ENCODE data around the gene FJX1. TPM values are rescaled to one million over a fixed set of nuclear protein-coding genes. Genes with fewer than 3 reads are reported as not detected.

The FJX1 gene
- total RNA-seq, 1 donor from 2014 or later, result 0.73 TPM

DNA sequence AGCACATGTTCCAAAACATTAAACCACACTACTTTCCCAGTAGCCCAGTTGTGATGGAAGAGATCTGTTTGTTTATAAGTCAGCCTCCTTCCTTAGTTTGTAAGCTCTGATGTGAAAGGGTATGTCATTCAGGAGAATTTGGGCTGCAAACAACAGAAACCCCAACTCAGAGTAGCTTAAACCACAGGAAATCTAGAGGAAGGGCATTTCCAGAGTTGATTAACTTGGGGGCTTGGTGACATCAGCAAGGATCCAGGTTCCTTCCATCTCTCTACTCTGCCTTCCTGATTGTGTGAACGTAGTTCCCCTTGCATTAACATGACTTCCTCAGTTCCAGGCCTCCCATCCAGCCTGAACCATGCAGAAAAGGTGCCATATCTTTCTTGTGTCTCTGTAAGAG is 6.5 kb upstream of the FJX1 start:
- Mint-ChIP-seq H3K36me3 (ENCODE audit: low read depth) (no peaks in the 10 kb centered on the region), H3K27ac (no peak overlapping the region), H3K27me3 (peaks cover 31% of the 10 kb centered on the region), H3K4me1 (no peaks in the 10 kb centered on the region), H3K4me3 (no peak overlapping the region), H3K9me3 (no peaks in the 10 kb centered on the region)
- DNase-seq (no peak), ATAC-seq (ENCODE audit: low read depth) (no peak)
- TF ChIP-seq CTCF (IDR thresholded peaks at IDR 0.05), result no peak
- intact Hi-C loops (cut with micrococcal nuclease), result no loop called here
- CTCF ChIA-PET, result interaction anchor here (1.1 kb wide), 1 partner anchor 210 kb away, joined by 3 read pairs; no protein-coding TSS in a partner anchor
- POLR2A ChIA-PET, result no interaction called here

DNA sequence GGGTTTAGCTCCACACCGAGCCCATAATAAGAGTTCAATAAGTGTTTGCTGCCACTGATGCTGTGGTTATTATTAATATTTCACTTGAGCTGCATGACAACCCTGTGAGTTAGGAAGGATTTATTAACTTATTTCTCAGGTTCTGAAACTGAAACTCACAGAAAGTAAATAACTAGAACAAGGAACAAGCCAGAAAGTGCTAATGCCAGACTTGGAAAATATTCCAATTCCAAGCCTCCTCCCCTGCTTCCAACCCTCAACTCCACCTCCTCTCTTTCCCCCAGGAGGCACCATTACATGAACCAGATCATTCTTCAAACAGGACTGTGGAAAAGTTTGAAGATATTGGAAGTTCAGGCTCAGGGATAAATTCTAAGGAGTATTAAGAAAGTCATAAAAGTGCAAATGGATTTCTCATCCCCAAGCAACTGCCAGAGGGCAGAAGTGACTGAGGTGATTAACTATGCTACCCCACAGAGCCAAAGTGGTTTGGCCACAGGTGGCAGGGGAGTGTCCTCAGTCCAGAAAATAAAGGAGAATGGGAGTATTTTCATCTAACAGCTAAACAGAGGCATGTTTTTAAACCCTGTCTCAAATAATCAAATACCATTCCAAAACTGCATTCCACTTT is 3.2 kb upstream of the FJX1 start:
- DNase-seq (no peak), ATAC-seq (ENCODE audit: low read depth) (no peak)
- H3K9me3 Mint-ChIP-seq, result no peaks in the 10 kb centered on the region
- ChIA-PET CTCF (interaction anchor here (1.1 to 2.9 kb wide), 5 partner anchors 207 to 863 kb away, joined by 3 to 39 read pairs (median 12); no protein-coding TSS in a partner anchor), POLR2A (no interaction called here)
- TF ChIP-seq CTCF (IDR thresholded peaks at IDR 0.05), result no peak
- peaks cover 35% of the 10 kb centered on the region for H3K27me3 Mint-ChIP-seq
- no peak overlapping the region for H3K4me3 Mint-ChIP-seq
- no peaks in the 10 kb centered on the region for H3K36me3 Mint-ChIP-seq (ENCODE audit: low read depth)
- intact Hi-C loops (cut with micrococcal nuclease), result loop anchor here (5.0 kb wide), 2 partner anchors 537 to 1132 kb away; no protein-coding TSS in a partner anchor
- H3K27ac Mint-ChIP-seq, result no peak overlapping the region
- peaks cover 8% of the 10 kb centered on the region for H3K4me1 Mint-ChIP-seq

GRCh38 chr11:35615921-35616900 is 2.0 kb upstream of the FJX1 start:
- CTCF ChIA-PET, result interaction anchor here (0.7 to 2.9 kb wide), 6 partner anchors 206 to 862 kb away, joined by 3 to 39 read pairs (median 8); no protein-coding TSS in a partner anchor
- H3K4me1 Mint-ChIP-seq, result peaks cover 12% of the 10 kb centered on the region
- peak; percentile 31 for ATAC-seq (ENCODE audit: low read depth)

DNA sequence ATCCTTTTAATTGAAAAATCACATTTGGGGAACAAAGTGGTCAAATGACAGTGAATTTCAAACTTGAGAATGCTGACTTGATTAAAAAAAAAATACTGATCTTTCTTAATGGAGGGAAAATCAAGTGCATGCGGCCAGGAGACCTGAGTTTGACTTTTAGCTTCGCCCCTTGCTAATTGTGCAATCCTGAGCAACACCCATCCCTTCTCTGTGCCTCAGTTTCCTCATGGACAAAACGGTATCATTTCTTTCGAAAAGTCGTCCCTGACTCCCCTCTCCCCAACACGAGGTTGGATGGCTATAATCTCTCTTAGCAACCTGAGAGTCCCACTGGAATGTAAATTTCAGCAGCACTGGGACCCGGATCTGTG is 959 bp upstream of the FJX1 start:
- Mint-ChIP-seq H3K4me1 (peaks cover 12% of the 10 kb centered on the region), H3K27me3 (peaks cover 43% of the 10 kb centered on the region), H3K36me3 (ENCODE audit: low read depth) (no peaks in the 10 kb centered on the region), H3K9me3 (no peaks in the 10 kb centered on the region), H3K27ac (no peak overlapping the region), H3K4me3 (peak overlapping the region; percentile 79)
- TF ChIP-seq CTCF (IDR thresholded peaks at IDR 0.05), result no peak
- ATAC-seq (ENCODE audit: low read depth) (no peak), DNase-seq (no peak)
- CTCF ChIA-PET, result interaction anchor here (1.0 to 3.7 kb wide), 2 partner anchors 515 to 649 kb away, joined by 3 to 20 read pairs; no protein-coding TSS in a partner anchor
- POLR2A ChIA-PET, result no interaction called here
- intact Hi-C loops (cut with micrococcal nuclease), result loop anchor here (2.0 to 5.0 kb wide), 3 partner anchors 535 to 1130 kb away; no protein-coding TSS in a partner anchor

More at GRCh38 chr11:35615921-35616900, 2.0 kb upstream of the FJX1 start:
- intact Hi-C loops (cut with micrococcal nuclease), result loop anchor here (1.0 to 5.0 kb wide), 7 partner anchors 206 to 1131 kb away; no protein-coding TSS in a partner anchor
- DNase-seq, result no peak
- Mint-ChIP-seq H3K9me3 (no peaks in the 10 kb centered on the region), H3K36me3 (ENCODE audit: low read depth) (no peaks in the 10 kb centered on the region), H3K4me3 (peak overlapping the region; percentile 44), H3K27me3 (peaks cover 39% of the 10 kb centered on the region), H3K27ac (no peak overlapping the region)
- POLR2A ChIA-PET, result no interaction called here
- peak; percentile 57 for TF ChIP-seq CTCF (IDR thresholded peaks at IDR 0.05)

Data from activated B cell treated with CpG ODN at 0.5 μM for 24 hours (primary cell).